ENCODE data around the gene RASSF9.

- TF ChIP-seq, protein P1, sequence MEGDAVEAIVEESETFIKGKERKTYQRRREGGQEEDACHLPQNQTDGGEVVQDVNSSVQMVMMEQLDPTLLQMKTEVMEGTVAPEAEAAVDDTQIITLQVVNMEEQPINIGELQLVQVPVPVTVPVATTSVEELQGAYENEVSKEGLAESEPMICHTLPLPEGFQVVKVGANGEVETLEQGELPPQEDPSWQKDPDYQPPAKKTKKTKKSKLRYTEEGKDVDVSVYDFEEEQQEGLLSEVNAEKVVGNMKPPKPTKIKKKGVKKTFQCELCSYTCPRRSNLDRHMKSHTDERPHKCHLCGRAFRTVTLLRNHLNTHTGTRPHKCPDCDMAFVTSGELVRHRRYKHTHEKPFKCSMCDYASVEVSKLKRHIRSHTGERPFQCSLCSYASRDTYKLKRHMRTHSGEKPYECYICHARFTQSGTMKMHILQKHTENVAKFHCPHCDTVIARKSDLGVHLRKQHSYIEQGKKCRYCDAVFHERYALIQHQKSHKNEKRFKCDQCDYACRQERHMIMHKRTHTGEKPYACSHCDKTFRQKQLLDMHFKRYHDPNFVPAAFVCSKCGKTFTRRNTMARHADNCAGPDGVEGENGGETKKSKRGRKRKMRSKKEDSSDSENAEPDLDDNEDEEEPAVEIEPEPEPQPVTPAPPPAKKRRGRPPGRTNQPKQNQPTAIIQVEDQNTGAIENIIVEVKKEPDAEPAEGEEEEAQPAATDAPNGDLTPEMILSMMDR (IDR thresholded peaks at IDR 0.05): no peak
- no peak for TF ChIP-seq POLR2A (IDR thresholded peaks at IDR 0.05)
Observed at GRCh38 chr12:85829391-85829790, 6.8 kb downstream of the RASSF9 start.

Data from right lobe of liver (tissue), 4 donors.